KMS-11 (cell line): ENCODE measurements around the gene GABRR2.

Source experiments
- H2AFZ ChIP-seq: fragments of 200-600 bp; sonication (generic); 2 replicates; pipeline ENCODE4 v1.6.1; 2016; ENCODE audit warnings: antibody characterized with exemption, mixed run types, low read depth
- H3K27ac ChIP-seq: fragments of 200-600 bp; sonication (generic); 2 replicates; pipeline ENCODE4 v1.6.1; 2016; ENCODE audit warnings: mild to moderate bottlenecking, mixed run types
- H3K27me3 ChIP-seq: fragments of 200-600 bp; sonication (generic); 2 replicates; pipeline ENCODE4 v1.6.1; 2017; ENCODE audit warnings: mild to moderate bottlenecking, low read depth, mixed run types, moderate library complexity; ENCODE audit not compliant: insufficient read depth
- H3K36me3 ChIP-seq: fragments of 200-600 bp; sonication (generic); 2 replicates; pipeline ENCODE4 v1.6.1; 2017; ENCODE audit warnings: mild to moderate bottlenecking, mixed run types; ENCODE audit not compliant: insufficient read depth
- H3K4me1 ChIP-seq: fragments of 200-600 bp; sonication (generic); 2 replicates; pipeline ENCODE4 v1.6.1; 2016; ENCODE audit warnings: mild to moderate bottlenecking, low read depth, mixed run types; ENCODE audit not compliant: poor library complexity, severe bottlenecking
- H3K4me2 ChIP-seq: fragments of 200-600 bp; sonication (generic); 2 replicates; pipeline ENCODE4 v1.7.0; 2016; ENCODE audit warnings: mild to moderate bottlenecking, mixed run types
- H3K4me3 ChIP-seq: fragments of 200-600 bp; sonication (generic); IDR thresholded peaks from 2 replicates; pipeline ENCODE4 v1.6.1; 2017; ENCODE audit warnings: low read depth, low read length, mixed read lengths; ENCODE audit not compliant: insufficient read depth
- H3K79me2 ChIP-seq: fragments of 200-600 bp; sonication (generic); 2 replicates; pipeline ENCODE4 v1.6.1; 2016; ENCODE audit warnings: low read depth, mixed run types; ENCODE audit not compliant: insufficient read depth
- H3K9ac ChIP-seq: fragments of 200-600 bp; sonication (generic); 2 replicates; pipeline ENCODE4 v1.6.1; 2016; ENCODE audit warnings: mild to moderate bottlenecking, mixed run types
- H4K20me1 ChIP-seq: fragments of 200-600 bp; sonication (generic); 2 replicates; pipeline ENCODE4 v1.6.1; 2016; ENCODE audit warnings: mild to moderate bottlenecking, mixed run types; ENCODE audit not compliant: insufficient read depth
- CTCF ChIP-seq: fragments of 200-600 bp; sonication (generic); conservative IDR thresholded peaks from 2 replicates; pipeline ENCODE4 v1.6.1; 2017; ENCODE audit warnings: low read depth, mild to moderate bottlenecking, antibody characterized with exemption, low read length, moderate library complexity, mixed read lengths

The GABRR2 gene

DNA sequence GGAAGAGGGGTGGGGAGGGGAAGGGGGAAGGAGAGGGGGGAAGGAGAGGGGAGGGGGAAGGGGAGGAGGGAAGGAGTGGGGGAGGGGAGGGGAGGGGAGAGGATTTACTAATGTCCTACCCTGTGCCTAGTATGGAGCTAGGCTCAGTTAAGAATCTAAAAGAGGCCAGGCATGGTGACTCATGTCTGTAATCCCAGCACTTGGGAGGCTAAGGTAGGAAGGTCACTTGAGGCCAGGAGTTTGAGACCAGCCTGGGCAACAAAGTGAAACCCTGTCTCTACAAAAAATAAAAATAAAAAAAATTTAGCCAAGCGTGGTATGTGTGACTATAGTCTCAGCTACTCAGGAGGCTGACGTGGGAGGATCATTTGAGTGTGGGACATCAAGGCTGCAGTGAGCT, 24.5 kb upstream of the GABRR2 start:
- H2AFZ ChIP-seq = no peak overlapping the region
- H3K79me2 ChIP-seq = peaks cover 32% of the 10 kb centered on the region
- no peak overlapping the region for H3K4me2 ChIP-seq
- no peaks in the 10 kb centered on the region for H3K27me3 ChIP-seq
- H3K27ac ChIP-seq = no peak overlapping the region
- no peak for TF ChIP-seq CTCF
- H3K9ac ChIP-seq = no peak overlapping the region
- H3K4me3 ChIP-seq = no peak overlapping the region
- peaks cover 36% of the 10 kb centered on the region for H3K4me1 ChIP-seq
- H3K36me3 ChIP-seq = peaks cover 5% of the 10 kb centered on the region; the same call in 1 of the 2 replicates
- H4K20me1 ChIP-seq = no peaks in the 10 kb centered on the region

DNA sequence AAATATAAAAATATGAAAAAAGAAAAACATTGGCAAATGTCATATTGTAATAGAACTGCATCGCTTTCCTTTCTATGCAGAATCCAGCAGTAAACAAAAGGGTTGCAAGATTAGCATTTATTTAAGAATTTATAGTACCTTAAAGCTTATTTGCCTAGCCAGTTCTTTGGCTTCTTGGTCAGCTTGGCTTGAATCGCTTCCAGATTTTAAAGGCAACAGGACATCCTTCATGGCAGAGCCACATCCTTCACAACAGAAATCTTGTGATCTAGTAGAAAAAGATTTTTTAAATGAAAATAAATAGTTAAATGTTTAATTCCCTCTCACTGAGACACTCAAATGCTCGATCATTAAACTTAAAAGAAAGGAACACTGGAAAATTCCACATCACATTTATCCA, 20.1 kb upstream of the GABRR2 start:
- Histone ChIP-seq H3K27me3 (no peaks in the 10 kb centered on the region), H2AFZ (no peak overlapping the region), H3K36me3 (peaks cover 15% of the 10 kb centered on the region), H3K27ac (no peak overlapping the region), H3K4me1 (peaks cover 6% of the 10 kb centered on the region), H3K9ac (no peak overlapping the region), H4K20me1 (no peaks in the 10 kb centered on the region), H3K4me2 (no peak overlapping the region), H3K4me3 (no peak overlapping the region), H3K79me2 (no peaks in the 10 kb centered on the region)
- TF ChIP-seq CTCF = no peak

GRCh38 chr6:89330910-89331309, 15.8 kb upstream of the GABRR2 start:
- Histone ChIP-seq H3K36me3 (peaks cover 17% of the 10 kb centered on the region), H3K4me3 (no peak overlapping the region), H3K4me2 (no peak overlapping the region), H3K9ac (no peak overlapping the region), H3K4me1 (no peaks in the 10 kb centered on the region), H2AFZ (no peak overlapping the region), H3K79me2 (no peaks in the 10 kb centered on the region), H3K27me3 (no peaks in the 10 kb centered on the region), H4K20me1 (no peaks in the 10 kb centered on the region), H3K27ac (no peak overlapping the region)
- TF ChIP-seq CTCF = no peak

- Histone ChIP-seq H3K4me2 (no peak overlapping the region), H3K9ac (no peak overlapping the region), H4K20me1 (no peaks in the 10 kb centered on the region), H3K27ac (no peak overlapping the region), H3K4me3 (no peak overlapping the region), H2AFZ (no peak overlapping the region), H3K36me3 (peaks cover 17% of the 10 kb centered on the region), H3K4me1 (no peaks in the 10 kb centered on the region), H3K79me2 (no peaks in the 10 kb centered on the region), H3K27me3 (no peaks in the 10 kb centered on the region)
- no peak for TF ChIP-seq CTCF
Observed at GRCh38 chr6:89328976-89329375, 13.9 kb upstream of the GABRR2 start.
